CD4-positive, alpha-beta T cell treated with Interleukin-6 for 4 hours (primary cell): ENCODE measurements around the gene C1QL2.

Source experiments
- DNase-seq: peaks from one replicate; pipeline ENCODE4 v3.0.0-alpha.2; 2020; ENCODE audit warnings: mixed read lengths

C1QL2 gene

DNA sequence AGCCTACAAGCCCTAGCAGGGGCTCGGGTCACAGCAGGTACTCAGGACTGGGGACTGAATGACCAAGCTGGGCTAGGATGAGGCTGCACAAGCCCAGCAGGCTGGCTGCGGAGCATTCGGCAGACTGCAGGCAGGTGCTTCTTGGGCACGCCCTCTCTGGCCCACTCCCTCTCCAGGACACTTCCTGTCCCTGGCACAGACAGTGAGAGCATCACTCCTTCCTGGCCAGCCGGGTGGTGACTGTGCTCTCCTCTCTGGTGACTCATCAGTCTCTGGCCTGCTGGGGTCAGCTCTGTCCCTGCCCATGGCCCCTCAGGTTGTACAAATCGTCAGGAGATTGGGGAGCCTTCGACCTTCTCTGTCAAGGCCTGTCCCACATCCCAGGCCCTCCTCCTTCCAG is 22.5 kb downstream of the C1QL2 start:
- no peak for DNase-seq

DNA sequence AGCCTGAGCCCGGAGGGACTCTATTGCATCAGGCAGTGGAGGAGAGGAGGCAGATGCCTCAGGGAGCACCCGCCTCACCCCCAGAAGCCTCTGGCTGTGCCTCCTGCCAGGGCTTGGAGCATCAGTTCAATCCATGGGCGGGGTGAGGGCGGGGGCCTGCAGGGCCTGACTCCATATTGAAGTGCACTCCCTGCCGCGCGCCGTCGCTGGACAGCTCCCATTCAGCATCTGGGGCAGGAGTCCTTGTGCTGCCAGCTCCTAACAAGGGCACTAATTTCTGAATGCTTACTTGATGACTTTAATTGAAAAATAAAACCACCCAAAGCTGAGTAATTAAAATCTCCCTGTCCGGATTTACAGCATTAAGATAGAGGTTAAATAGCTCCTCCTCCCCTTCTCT is 23.8 kb downstream of the C1QL2 start:
- no peak for DNase-seq

DNA sequence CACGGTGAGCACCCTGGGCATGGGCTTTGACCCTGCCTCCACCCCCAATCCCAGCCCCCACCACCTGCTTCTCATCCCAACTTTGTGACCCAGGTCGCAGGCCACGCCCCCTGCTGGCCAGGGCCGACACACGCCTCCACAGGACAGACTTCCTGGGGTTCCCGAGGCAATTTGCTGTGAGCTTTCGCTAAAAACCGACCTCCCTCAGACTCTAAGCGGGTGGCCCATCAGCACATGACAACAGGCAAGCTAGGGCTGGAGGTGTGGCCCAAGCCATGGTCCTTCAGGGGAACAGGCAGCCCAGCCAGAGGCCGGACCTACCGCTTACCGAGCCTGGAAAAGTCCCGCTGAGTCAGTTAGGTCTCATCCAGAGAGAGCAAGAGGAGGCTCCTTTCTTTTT is 31.9 kb downstream of the C1QL2 start:
- peak; percentile 45 for DNase-seq

DNA sequence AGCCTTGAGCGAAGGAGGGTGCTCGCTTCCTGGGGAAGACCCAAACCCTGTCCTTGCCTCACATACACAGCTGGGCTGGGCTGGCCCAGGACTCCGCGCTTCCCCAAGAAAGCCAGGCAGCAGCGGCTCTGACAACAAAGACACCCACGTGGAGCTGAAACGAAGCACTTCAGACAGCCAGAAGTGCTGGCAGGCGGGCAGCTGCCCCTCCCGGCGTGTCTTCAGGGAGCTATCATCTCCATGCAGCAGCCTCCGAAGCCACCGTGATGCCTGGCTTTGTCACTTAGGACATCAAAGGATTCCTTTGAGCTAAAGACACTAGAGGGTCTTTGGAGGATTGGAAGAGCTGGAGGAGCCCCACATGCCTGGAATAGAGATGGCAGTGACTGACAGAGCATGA is 35.2 kb downstream of the C1QL2 start:
- no peak for DNase-seq

DNA sequence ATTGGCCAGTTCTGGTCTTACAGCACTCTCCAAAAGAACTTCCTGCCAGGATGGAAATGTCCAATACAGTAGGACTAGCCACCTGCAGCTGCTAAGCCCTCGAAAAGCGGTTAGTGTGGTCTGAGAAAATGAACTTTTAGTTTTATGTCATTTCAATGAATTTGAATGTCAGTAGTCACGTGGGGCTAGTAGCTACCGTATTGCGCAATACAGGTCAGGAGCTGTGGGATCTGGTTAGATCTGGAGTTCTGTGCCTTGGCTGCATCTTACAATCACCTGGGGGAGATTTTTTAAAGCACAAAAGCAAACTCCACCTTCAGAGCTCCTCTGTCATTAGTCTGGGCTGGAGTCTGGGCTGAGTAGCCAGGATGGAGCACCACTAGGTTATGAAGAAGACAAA is 35.9 kb downstream of the C1QL2 start:
- no peak for DNase-seq

DNA sequence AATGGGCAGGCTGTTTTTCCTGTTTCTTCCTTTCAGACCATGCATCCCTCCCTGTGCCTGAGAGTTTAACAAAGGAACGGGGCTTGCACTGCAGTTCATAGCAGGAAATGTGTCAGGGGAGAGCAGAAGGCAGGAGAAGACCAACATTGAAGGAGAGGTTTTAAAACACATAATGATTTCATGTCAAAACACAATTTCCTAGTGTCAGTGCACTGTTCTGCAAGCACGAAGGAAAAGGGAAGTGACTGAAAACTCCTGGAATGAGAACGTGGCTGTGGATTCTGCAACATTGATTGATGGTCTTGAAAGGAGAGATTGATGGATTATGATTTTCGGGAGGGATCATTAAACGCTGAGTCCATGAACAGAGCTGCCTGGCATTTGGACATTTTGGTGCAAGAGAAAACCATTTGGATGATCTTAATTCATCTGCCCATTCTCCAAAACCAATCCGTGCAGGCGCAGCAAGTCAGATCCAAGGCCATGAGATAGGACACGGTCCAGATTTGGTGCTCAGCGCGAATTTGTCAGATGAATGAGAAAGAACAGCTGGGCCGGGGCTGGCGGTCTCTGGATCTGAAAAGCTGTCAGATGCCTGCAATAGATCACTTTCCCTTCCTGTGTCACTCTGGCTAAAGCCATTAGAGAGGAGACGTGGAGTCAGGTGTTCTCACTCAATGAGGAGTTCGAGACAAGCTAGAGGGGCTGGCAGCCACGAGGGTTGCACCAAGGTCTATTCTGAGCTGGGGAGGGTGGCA is 38.4 kb downstream of the C1QL2 start:
- DNase-seq, result no peak

DNA sequence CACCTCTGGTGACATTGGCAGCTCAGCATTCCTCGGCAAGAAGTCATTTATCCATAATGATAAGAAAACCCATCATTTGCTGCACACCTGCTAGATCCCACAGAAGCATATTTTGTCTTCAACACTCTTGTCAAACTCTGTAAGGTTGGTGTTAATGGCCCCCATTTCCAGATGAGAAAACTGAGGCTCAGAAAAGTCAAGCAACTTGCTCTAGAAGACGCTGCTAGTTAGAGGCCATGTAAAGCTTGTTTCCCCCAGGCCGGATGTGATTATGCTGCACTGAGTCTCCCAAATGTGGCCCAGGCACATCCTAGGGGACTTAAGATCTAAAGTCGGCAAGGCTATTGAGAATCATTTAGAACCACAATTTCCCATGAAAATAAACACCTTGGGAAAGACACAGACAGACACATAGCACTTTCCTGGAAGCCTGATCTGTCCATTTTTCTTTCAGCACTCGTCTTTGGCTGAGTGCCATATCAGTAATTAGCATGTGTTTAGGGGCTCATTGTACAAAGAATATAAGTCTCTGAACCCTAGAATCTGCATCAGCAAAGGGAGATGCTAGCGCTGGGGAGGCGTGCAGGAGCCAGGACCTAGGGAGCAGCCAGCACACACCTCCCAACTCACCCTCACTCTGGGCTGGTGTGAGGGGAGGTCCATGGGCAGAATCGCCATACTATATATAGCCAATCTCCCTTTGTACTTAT is 39.3 kb downstream of the C1QL2 start:
- DNase-seq, result no peak

DNA sequence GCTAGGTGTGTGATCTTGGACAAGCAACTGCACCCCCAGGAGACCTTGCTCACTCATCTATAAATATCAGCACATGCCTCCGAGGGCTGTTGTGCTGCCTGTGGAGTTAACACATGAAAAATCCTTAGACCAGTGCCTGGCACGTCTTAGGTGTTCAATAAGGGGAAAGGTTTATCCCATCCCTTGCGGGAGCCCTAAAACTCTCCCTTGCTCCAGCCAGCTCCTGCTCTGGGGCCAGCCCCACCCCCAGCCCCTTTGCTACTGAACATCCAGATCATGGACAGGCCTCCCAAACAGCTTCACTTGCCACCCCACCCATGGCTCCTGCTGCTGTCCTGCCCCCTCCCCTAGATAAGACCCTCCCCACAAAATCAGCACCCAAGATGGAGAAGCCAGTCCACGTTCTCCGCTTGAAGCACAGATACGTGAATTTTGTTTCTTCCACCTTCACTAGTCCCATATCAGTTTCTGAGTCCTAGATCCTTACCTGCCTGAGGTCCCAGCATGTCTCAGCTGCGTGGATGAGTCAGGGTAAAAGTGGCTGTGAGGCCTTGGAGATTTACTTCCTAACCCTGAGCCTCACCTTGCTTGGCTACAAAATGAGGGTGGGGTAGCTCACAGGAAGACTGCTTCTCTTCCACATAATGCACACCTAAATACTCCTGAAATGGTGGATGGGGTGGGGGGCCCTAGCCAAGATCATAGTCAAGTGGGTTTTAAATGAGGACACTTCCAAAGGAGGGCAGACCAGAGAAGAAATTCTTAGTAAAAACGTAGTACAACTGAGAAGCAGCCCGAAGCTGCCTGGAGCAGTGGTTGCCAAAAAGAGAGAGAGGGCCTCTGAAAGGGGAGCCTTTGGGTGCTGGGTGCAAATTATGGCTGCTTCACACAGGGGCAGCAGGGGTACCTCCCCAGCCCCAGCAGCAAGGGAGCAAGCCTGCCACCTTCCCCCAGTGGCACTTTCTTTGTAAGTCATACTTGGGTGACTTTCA is 40.4 kb downstream of the C1QL2 start:
- no peak for DNase-seq

DNA sequence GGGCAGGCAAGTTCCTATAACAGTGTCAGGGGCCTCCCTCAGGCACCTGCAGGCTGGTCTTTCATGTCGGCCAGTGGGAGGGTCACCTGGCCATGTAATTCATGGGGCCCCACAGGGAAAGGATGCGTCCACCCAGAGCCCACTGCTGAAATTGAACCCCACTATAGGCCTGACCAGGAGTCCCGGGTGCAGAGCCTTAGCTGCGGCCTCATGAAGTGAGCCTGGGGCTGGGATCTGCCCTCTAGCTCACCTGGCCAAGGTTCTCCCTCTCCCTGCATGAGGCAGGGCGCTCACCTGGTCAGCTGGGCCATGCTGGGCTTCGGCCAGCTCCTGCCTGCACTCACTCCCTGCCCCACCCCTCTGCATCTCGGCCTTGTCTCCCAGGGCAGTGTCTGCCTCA is 41.1 kb downstream of the C1QL2 start:
- DNase-seq, result no peak

DNA sequence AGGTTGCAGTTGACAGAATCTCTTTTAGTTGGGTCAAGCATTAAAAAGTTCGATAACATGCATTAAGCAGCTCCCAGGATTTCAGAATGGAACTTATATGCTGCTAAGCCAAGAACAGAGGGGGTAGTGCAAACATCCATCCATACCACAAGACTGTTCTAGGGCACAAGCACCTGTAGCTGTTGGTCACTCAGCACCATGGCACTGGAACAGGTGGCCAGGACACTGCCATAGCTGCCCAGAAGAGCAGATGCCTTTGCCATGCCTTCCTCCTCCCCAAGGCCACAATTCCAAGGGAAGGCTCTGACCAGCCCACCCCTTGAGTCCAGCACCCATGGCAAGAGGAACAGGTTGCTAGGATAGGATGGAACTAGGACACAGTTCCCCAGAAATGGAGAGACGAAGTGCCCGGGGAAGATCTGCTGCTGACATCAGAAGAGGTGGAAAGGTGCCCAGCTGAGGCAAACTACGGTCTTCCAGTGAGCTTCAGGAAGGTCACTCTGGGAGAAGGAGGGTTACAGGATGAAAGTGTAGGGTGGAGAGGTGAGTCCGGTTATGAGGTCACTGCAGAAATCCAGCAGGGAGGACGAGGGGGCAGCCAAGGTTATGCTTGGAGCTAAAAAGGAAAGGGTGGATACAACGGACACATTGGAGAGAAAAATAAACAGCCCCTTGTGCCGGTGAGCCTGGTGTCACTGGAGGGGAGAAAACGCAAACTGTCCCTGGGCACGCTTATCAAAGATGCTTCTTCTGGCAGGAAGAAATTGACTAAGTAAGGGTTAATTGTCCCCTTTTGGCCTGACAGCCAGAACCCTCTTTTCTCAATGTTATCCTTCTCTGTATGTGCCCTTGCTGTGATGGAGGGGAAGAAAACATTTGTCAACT is 41.9 kb downstream of the C1QL2 start:
- no peak for DNase-seq

DNA sequence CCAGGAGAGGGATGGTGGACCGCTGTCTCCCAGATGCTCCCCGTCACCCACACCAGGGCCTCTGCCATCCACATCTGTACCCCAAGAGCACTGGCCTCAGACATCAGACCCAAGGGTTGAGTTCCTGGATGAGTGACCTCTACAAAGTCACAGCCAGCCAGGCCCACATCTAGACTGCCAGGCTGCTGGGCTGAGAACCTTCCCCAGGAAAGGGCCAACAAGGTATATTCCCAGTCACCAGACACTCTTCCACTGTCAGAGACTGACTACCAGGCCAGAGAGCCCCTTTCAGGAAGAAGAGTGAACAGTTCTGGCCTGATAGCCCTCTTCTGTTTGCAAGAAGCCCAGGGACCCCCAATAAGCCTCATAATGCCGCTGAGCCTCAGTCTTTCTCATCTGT is 44.3 kb downstream of the C1QL2 start:
- no peak for DNase-seq

DNA sequence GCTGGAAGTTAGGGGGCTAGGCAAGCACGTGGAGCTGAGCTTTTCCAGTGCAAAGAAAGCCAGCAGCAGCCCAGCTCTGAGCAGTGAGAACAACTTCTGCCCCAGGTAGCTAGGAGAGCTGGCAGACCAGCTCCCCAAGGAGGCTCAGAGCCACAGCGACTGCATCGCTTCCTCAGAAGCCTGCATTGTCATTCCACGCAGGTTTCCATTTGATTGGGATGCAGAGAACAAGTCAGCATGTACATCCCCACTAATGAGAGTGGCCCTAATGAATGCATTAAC is 45.1 kb downstream of the C1QL2 start:
- DNase-seq, result no peak

DNA sequence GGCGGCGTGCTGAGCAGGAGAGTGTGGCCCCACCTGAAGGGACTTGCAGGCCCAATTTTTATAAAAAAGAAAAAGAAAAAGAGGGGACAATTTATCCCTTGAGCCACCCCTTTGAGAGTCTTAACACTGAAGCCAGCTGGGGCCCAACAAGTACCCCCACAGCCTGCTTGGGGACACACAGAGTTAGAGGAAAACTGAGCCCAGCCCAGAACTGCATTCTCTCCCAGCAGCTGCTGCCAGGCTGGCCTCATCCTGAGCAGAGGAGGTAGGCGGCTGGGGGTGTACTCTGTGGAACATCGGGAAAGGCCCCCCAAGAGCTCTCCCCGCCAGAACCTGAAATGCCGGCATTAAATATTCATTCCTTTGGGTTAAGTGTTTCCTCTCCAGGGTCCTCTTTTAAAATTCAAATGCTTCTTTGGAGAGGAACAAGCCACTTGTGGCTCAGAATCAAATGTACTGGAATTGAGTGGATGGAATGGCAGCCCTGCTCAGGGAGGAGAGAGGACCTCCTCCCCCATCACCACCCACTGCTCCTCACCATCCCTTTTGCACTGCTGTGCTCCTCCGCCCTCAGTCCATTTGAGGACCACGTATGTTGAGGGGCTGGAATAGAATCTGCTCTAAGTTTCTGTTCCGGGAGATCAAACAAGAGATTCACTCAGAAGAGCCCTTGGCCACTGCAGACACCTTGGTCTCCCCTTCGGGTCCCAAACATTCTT is 45.6 kb downstream of the C1QL2 start:
- DNase-seq, result no peak

DNA sequence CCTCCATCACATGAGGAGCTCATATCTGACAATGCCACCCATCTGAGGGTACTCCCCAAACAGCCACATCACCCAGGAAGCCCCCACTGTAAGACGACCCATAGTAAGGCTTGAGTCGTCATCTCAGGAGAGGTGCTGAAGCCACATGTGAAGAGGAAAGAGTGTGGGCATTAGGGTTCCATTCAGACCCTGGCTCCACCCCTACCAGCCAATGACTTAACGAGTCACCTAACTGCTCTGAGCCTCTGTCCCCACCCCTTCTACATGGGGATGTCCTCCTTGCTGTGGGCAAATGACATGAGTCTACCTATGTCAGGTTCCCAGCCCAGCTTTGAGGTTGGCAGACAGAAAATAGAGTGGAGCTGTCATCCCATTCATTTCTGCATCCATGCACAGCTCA is 46.3 kb downstream of the C1QL2 start:
- DNase-seq, result no peak

DNA sequence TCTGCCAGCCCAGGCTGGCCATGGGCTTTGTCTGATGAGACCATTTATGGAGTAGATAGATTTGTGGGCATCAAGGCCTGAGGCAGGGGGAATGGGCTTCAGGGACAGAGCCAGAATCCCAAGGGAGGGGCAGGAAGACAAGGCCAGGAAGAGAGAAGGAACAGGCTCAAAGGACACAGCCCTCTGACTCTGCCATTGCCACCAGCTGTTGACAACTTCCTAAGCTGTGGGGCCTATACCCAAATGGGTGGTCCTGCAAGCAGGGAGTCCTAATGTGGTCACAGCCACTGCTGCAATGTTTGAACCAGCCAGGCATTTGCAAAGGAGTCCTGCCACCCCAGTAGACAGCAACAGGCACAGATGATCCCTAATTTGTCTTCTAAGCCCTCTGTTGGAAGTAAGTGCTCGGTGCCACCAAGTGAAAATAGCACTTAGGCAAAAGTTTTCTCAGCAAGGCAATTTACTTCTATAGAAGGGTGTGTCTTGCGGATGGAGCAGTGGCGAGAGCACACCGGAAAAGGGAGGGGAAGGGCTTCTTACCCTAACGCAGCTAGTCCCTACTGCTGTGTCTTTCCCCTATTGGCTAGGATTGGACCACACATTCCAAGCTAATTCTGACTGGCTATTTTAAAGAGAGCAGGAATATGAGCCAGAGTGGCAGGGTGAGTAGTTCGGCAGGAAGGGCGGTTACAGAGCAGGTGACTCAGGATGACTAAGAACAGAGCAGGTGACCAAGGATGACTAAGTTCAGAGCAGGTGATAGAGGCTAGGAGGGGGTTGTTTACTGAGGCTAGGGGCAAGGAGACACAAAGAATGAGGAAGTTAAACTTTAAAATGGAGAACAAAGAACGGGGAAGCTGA is 47.2 kb downstream of the C1QL2 start:
- DNase-seq, result no peak

DNA sequence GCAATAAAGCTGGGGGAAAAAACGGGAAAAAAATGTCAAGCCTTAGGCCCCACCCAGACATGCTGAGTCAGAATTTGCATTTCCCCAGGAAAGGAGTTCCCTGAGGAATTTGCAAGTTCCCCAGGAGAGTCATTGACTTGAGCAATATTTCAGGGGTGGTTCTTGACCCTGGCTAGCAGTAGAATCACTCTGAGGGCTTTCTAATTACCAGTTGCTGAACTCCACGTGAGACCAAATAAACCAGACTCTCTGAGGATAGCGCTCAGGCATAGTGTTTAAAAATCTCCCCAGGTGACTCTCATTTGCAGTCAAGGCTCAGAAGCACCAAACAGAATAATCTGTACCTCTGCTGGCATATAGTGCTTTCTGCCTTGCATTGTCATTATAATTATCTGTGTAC is 48.7 kb downstream of the C1QL2 start:
- DNase-seq, result no peak

DNA sequence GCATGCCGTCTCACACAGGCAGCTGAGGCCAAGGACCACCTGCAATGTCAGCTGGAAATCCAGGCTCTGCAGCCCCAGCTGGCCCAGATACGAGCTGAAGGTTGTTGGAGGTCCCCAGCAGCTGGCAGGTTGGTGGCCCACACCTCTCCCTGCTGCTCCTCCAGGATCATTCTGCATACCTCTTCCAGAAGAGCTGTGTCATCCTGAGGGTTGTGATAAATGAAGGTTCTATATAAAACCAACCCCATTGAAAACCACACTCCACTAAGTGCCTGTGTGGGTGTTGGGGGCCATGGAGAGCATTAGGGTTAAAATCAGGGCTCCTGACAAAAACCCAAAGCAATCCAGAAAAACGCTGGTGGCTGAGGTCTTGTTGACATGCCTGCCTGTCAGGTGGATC is 50.4 kb downstream of the C1QL2 start:
- no peak for DNase-seq

DNA sequence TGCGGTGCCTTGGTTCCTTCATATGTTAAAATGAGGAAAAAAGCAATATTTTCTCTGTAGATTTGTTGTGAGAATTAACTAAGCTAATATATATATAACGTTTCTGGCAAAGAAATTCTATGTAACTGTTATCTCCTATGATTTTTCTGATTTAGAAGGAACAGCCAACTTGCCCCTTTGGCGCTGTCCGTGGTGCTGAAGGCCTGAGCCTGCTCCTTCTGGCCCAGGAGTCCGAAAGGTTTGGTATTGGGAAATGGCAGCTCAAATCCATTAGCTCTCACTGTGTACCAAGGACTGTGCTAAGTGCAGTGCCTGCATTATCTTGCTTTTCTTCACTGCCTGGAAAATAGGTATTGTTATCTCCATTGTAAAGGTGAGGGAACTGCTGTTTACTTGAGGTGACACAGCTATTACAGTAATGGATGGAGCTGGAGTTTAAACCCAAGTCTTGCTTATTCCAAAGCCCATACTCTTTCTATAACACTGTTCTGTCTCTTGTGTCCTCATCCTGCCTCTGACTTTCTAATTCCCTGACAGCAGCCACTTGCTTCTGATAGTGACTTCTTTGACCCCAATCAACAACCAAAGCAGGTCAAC is 52.2 kb downstream of the C1QL2 start:
- DNase-seq, result peak; percentile 16
